HCT116 (cell line): Measurements from ENCODE around the gene JCAD. TPM values are rescaled to one million over a fixed set of nuclear protein-coding genes. Genes with fewer than 3 reads are reported as not detected.

Source experiments
- ATAC-seq: fragments of 200-7000 bp; cut with Tn5 transposase; 2 replicates; pipeline ENCODE4 v1.9.1; 2020; ENCODE audit warnings: mild to moderate bottlenecking, moderate library complexity
- BruUV-seq: library from RNA; stranded (reverse); fragments of 400-500 nt; replicated peaks from 2 replicates; lab custom pipeline; 2021; lab: Mats Ljungman, UMichigan
- CTCF ChIA-PET: fragments of 300-600 bp; sonication (Branson Sonifier 250); formaldehyde crosslinking; loops from one replicate; lab custom pipeline; 2021; ENCODE audit warnings: antibody characterized with exemption; lab: Charles Lee
- POLR2A ChIA-PET: fragments of 300-600, 350-600 bp; sonication (Branson Sonifier 250); formaldehyde crosslinking; loops from one replicate; lab custom pipeline; 2021; ENCODE audit warnings: antibody characterized with exemption; lab: Charles Lee
- RAD21 ChIA-PET, 2 experiments: fragments of 300-600 bp; sonication (Branson Sonifier 250); formaldehyde crosslinking; loops; one replicate each; lab custom pipeline; 2023; ENCODE audit warnings: low total read pairs in 2 of 2; ENCODE audit not compliant: uncharacterized antibody in 2 of 2, unreplicated experiment in 2 of 2, low non-redundant PET in 1 of 2; lab: Charles Lee
- DNase-seq: peaks from one replicate; pipeline ENCODE4 v3.0.0-alpha.2; 2010; ENCODE audit warnings: low read depth, low spot score
- H2AFZ ChIP-seq: fragments of 200-600 bp; shearing (Covaris generic), sonication (generic); 2 replicates; pipeline ENCODE4 v1.6.1; 2017; ENCODE audit warnings: low read depth, mixed run types, mixed read lengths, antibody characterized with exemption, low read length; ENCODE audit not compliant: poor library complexity, severe bottlenecking
- H3K27ac ChIP-seq: 2 replicates; pipeline ENCODE4 v1.5.1; 2012; ENCODE audit warnings: low read depth, low read length
- H3K27me3 ChIP-seq: fragments of 200-600 bp; sonication (generic); 2 replicates; pipeline ENCODE4 v1.6.1; 2016; ENCODE audit warnings: mixed run types, low read length, mixed read lengths; ENCODE audit not compliant: insufficient read depth
- H3K36me3 ChIP-seq, 2 experiments: fragments of 200-500 bp in 1 of 2; fragments of 200-600 bp in 1 of 2; sonication (Bioruptor generic) in 1 of 2; sonication (generic) in 1 of 2; 2 replicates each; pipeline versions ENCODE4 v1.5.1 to v1.6.1; 2014 to 2016; ENCODE audit warnings: low read length in 2 of 2, inconsistent platforms in 1 of 2, mixed read lengths in 1 of 2, mixed run types in 1 of 2; ENCODE audit not compliant: insufficient read depth in 2 of 2, control insufficient read depth in 1 of 2
- H3K4me1 ChIP-seq, 2 experiments: fragments of 200-600 bp in 1 of 2; sonication (generic) in 1 of 2; 2 replicates each; pipeline versions ENCODE4 v1.5.1 to v1.6.1; 2012 to 2017; ENCODE audit warnings: low read length in 2 of 2, inconsistent platforms in 1 of 2, mild to moderate bottlenecking in 1 of 2, mixed read lengths in 1 of 2, mixed run types in 1 of 2, moderate library complexity in 1 of 2; ENCODE audit not compliant: insufficient read depth in 2 of 2, control insufficient read depth in 1 of 2
- H3K4me2 ChIP-seq: fragments of 200-600 bp; sonication (generic); 2 replicates; pipeline ENCODE4 v1.6.1; 2017; ENCODE audit warnings: mixed run types, low read length, mixed read lengths
- H3K4me3 ChIP-seq, 2 experiments: fragments of 200-600 bp in 1 of 2; sonication (generic) in 1 of 2; replicated peaks in 1 of 2; 2 replicates each; pipeline ENCODE4 v1.5.1; 2011 to 2016; ENCODE audit warnings: low read length in 2 of 2, control low read depth in 1 of 2, low read depth in 1 of 2, mild to moderate bottlenecking in 1 of 2, mixed read lengths in 1 of 2, mixed run types in 1 of 2
- H3K79me2 ChIP-seq: fragments of 200-600 bp; sonication (generic); 2 replicates; pipeline ENCODE4 v1.6.1; 2017; ENCODE audit warnings: mild to moderate bottlenecking, mixed run types, low read length, moderate library complexity, mixed read lengths; ENCODE audit not compliant: insufficient read depth
- H3K9ac ChIP-seq: fragments of 200-600 bp; sonication (generic); 2 replicates; pipeline ENCODE4 v1.6.1; 2016; ENCODE audit warnings: low read length, mixed read lengths
- H3K9me2 ChIP-seq: fragments of 200-600 bp; sonication (generic), shearing (Covaris generic); 2 replicates; pipeline ENCODE4 v1.6.1; 2017; ENCODE audit warnings: mixed run types, mild to moderate bottlenecking, moderate library complexity; ENCODE audit not compliant: insufficient read depth
- H3K9me3 ChIP-seq, 2 experiments: fragments of 200-500 bp in 1 of 2; fragments of 200-600 bp in 1 of 2; sonication (Bioruptor generic) in 1 of 2; sonication (generic) in 1 of 2; 2 replicates each; pipeline ENCODE4 v1.6.1; 2014 to 2017; ENCODE audit warnings: low read length in 2 of 2, mixed read lengths in 2 of 2, inconsistent platforms in 1 of 2, low read depth in 1 of 2, mild to moderate bottlenecking in 1 of 2, mixed run types in 1 of 2, moderate library complexity in 1 of 2; ENCODE audit not compliant: control insufficient read depth in 1 of 2, insufficient read depth in 1 of 2
- H4K20me1 ChIP-seq: fragments of 200-600 bp; sonication (generic), shearing (Covaris generic); 2 replicates; pipeline ENCODE4 v1.6.1; 2017; ENCODE audit warnings: mixed run types, mild to moderate bottlenecking, moderate library complexity; ENCODE audit not compliant: insufficient read depth
- JUND ChIP-seq: IDR thresholded peaks from 2 replicates; pipeline ENCODE4 v1.6.1; 2012
- MAX ChIP-seq: IDR thresholded peaks from 2 replicates; pipeline ENCODE4 v1.6.1; 2012
- RAD21 ChIP-seq: IDR thresholded peaks from 2 replicates; pipeline ENCODE4 v1.6.1; 2012; ENCODE audit warnings: low read depth, mild to moderate bottlenecking
- SIN3A ChIP-seq: IDR thresholded peaks from 2 replicates; pipeline ENCODE4 v1.6.1; 2012; ENCODE audit warnings: low read depth
- YY1 ChIP-seq: IDR thresholded peaks from 2 replicates; pipeline ENCODE4 v1.6.1; 2011; ENCODE audit warnings: low read length, low read depth, moderate library complexity, mild to moderate bottlenecking; ENCODE audit not compliant: insufficient replicate concordance; ENCODE audit errors: extremely low read depth
- ZNF274 ChIP-seq: fragments of 200-500 bp; sonication (Bioruptor generic); IDR thresholded peaks from 2 replicates; pipeline ENCODE4 v1.6.1; 2014; ENCODE audit warnings: mild to moderate bottlenecking, low read depth, low read length, inconsistent platforms
- intact Hi-C: fragments of 100-400 bp; cut with micrococcal nuclease; formaldehyde crosslinking; loops from 2 replicates; pipeline ENCODE4 v1.10.0; 2022
- total RNA-seq: library from RNA; stranded (reverse); gene quantifications from one replicate; pipeline ENCODE4 v1.2.1, GENCODE V29; 2021; ENCODE audit not compliant: unreplicated experiment
- TF ChIP-seq, protein P1 (sequence below): IDR thresholded peaks from 2 replicates; pipeline ENCODE4 v1.6.1; 2012; ENCODE audit warnings: low read depth

The JCAD gene
- total RNA-seq, 1 experiment from 2014 or later: 17.5 TPM

DNA sequence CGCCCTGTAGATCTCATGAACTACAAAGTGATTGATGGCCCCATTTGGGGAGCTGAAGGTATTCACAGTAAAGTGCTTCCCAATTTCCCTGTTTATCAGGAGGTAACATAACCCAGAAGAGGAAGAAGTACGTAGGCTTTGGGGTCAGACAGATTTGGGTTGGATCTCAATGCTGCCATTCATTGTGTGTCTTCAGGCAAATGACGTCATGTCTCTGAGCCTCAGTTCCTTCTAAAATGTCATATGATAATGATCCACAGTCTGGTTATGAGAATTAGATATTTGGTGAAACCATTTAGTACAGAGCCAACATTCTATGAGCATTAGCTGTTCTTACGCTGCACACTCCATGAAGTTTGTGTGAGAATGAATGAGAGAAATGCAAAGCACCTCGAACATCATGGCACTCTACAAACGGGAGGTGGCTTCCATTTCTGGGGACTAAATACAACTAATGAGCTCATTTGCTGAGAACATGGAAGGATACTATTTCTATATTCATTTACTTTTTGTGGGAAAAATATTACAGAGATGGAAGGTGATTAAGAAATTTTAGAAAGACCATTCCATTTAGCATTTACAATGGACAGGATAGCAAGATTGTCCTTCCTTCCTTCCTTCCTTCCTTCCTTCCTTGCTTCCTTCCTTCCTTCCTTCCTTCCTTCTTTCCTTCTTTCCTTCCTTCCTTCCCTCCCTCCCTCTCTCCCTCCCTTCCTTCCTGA is 13.8 kb upstream of the JCAD start:
- CTCF ChIA-PET: no interaction called here
- Histone ChIP-seq H3K4me1 (peaks cover 6 to 10% of the 10 kb centered on the region in 2 experiments), H4K20me1 (no peaks in the 10 kb centered on the region), H3K4me2 (no peak overlapping the region), H3K36me3 (no peaks in the 10 kb centered on the region), H3K27ac (no peak overlapping the region), H2AFZ (no peak overlapping the region), H3K4me3 (no peak overlapping the region), H3K79me2 (no peaks in the 10 kb centered on the region), H3K9me3 (no peaks in the 10 kb centered on the region), H3K27me3 (no peaks in the 10 kb centered on the region), H3K9ac (no peak overlapping the region), H3K9me2 (no peaks in the 10 kb centered on the region)
- no peak for ATAC-seq
- TF ChIP-seq RAD21: no peak
- no peak for TF ChIP-seq SIN3A
- TF ChIP-seq MAX: no peak
- no peak for TF ChIP-seq YY1
- no peak for DNase-seq
- no TSS peak for BruUV-seq
- RAD21 ChIA-PET: no interaction called here
- intact Hi-C loops: no loop called here
- POLR2A ChIA-PET: no interaction called here

GRCh38 chr10:30072068-30072467 is 12.7 kb upstream of the JCAD start:
- no peaks in the 10 kb centered on the region for H4K20me1 ChIP-seq
- intact Hi-C loops: no loop called here
- H3K4me2 ChIP-seq: no peak overlapping the region
- ChIA-PET CTCF (no interaction called here), RAD21 (no interaction called here), POLR2A (no interaction called here)
- TF ChIP-seq JUND (no peak), ZNF274 (no peak), SIN3A (no peak), MAX (no peak), RAD21 (no peak)
- TF ChIP-seq, protein P1, sequence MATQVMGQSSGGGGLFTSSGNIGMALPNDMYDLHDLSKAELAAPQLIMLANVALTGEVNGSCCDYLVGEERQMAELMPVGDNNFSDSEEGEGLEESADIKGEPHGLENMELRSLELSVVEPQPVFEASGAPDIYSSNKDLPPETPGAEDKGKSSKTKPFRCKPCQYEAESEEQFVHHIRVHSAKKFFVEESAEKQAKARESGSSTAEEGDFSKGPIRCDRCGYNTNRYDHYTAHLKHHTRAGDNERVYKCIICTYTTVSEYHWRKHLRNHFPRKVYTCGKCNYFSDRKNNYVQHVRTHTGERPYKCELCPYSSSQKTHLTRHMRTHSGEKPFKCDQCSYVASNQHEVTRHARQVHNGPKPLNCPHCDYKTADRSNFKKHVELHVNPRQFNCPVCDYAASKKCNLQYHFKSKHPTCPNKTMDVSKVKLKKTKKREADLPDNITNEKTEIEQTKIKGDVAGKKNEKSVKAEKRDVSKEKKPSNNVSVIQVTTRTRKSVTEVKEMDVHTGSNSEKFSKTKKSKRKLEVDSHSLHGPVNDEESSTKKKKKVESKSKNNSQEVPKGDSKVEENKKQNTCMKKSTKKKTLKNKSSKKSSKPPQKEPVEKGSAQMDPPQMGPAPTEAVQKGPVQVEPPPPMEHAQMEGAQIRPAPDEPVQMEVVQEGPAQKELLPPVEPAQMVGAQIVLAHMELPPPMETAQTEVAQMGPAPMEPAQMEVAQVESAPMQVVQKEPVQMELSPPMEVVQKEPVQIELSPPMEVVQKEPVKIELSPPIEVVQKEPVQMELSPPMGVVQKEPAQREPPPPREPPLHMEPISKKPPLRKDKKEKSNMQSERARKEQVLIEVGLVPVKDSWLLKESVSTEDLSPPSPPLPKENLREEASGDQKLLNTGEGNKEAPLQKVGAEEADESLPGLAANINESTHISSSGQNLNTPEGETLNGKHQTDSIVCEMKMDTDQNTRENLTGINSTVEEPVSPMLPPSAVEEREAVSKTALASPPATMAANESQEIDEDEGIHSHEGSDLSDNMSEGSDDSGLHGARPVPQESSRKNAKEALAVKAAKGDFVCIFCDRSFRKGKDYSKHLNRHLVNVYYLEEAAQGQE: no peak
- H3K79me2 ChIP-seq: no peaks in the 10 kb centered on the region
- no peak overlapping the region for H3K9ac ChIP-seq
- H3K4me1 ChIP-seq: peaks cover 6 to 14% of the 10 kb centered on the region in 2 experiments
- H3K4me3 ChIP-seq: no peak overlapping the region
- no peaks in the 10 kb centered on the region for H3K9me2 ChIP-seq
- H2AFZ ChIP-seq: no peak overlapping the region
- H3K27ac ChIP-seq: no peak overlapping the region
- H3K9me3 ChIP-seq: no peaks in the 10 kb centered on the region
- H3K27me3 ChIP-seq: no peaks in the 10 kb centered on the region
- ATAC-seq (no peak), DNase-seq (no peak)
- BruUV-seq: no TSS peak
- no peaks in the 10 kb centered on the region for H3K36me3 ChIP-seq
